Body of pancreas (tissue), 4 donors: Measurements from ENCODE around the gene TCN2.

Experiments used
- CTCF ChIP-seq, 7 experiments: fragments of 450-650 bp in 4 of 7; fragments of 200-600 bp in 3 of 7; sonication (generic) in 3 of 7; IDR thresholded peaks; one replicate each; pipeline ENCODE4 v1.5.1; 2016 to 2019; ENCODE audit warnings: antibody characterized with exemption in 7 of 7
- POLR2A ChIP-seq, 3 donors: fragments of 450-650 bp; IDR thresholded peaks; one replicate each; pipeline ENCODE4 v1.6.1; 2016; ENCODE audit warnings: antibody characterized with exemption in 3 of 3, mild to moderate bottlenecking in 2 of 3

- TF ChIP-seq CTCF (IDR thresholded peaks at IDR 0.05): no peak
- TF ChIP-seq POLR2A (IDR thresholded peaks at IDR 0.05): no peak
Observed at GRCh38 chr22:30647536-30647935, 40.6 kb downstream of the TCN2 start.
